GM23338 (cell line): ENCODE measurements around the gene ERN1. TPM values are rescaled to one million over a fixed set of nuclear protein-coding genes. Genes with fewer than 3 reads are reported as not detected.

Source experiments
- ATAC-seq: fragments of 200-7000 bp; cut with Tn5 transposase; 3 replicates; pipeline ENCODE4 v1.9.1; 2020
- DNase-seq: peaks from one replicate; pipeline ENCODE4 v3.0.0-alpha.2; 2015; ENCODE audit warnings: low spot score
- H2AFZ ChIP-seq: fragments of 200-600 bp; sonication (generic); 2 replicates; pipeline ENCODE4 v1.8.0; 2016; ENCODE audit warnings: antibody characterized with exemption, mild to moderate bottlenecking, moderate library complexity
- H3F3A ChIP-seq: fragments of 200-600 bp; sonication (generic); replicated peaks from 2 replicates; pipeline ENCODE4 v1.8.0; 2017; ENCODE audit warnings: antibody characterized with exemption, mixed run types, low read depth
- H3K27ac ChIP-seq: fragments of 200-600 bp; sonication (generic); 2 replicates; pipeline ENCODE4 v1.6.1; 2016; ENCODE audit warnings: low read depth
- H3K27me3 ChIP-seq: fragments of 200-600 bp; sonication (generic); 2 replicates; pipeline ENCODE4 v1.8.0; 2016; ENCODE audit warnings: mild to moderate bottlenecking, mixed run types, moderate library complexity; ENCODE audit not compliant: insufficient read depth
- H3K36me3 ChIP-seq: fragments of 200-600 bp; sonication (generic); 2 replicates; pipeline ENCODE4 v1.8.0; 2016; ENCODE audit warnings: mild to moderate bottlenecking; ENCODE audit not compliant: insufficient read depth
- H3K4me1 ChIP-seq: fragments of 200-600 bp; sonication (generic); 2 replicates; pipeline ENCODE4 v1.8.0; 2016; ENCODE audit warnings: mild to moderate bottlenecking, moderate library complexity; ENCODE audit not compliant: insufficient read depth
- H3K4me2 ChIP-seq: fragments of 200-600 bp; sonication (generic); 2 replicates; pipeline ENCODE4 v1.7.1; 2017; ENCODE audit warnings: mixed run types
- H3K4me3 ChIP-seq: fragments of 200-600 bp; sonication (generic); 2 replicates; pipeline ENCODE4 v1.6.1; 2016; ENCODE audit warnings: mixed run types
- H3K79me2 ChIP-seq: fragments of 200-600 bp; sonication (generic); replicated peaks from 2 replicates; pipeline ENCODE4 v1.8.0; 2017; ENCODE audit warnings: mild to moderate bottlenecking; ENCODE audit not compliant: insufficient read depth
- H3K9me2 ChIP-seq: fragments of 200-600 bp; sonication (generic); 2 replicates; pipeline ENCODE4 v1.8.0; 2017; ENCODE audit not compliant: insufficient read depth
- H4K20me1 ChIP-seq: fragments of 200-600 bp; sonication (generic); replicated peaks from 2 replicates; pipeline ENCODE4 v1.8.0; 2017; ENCODE audit warnings: mild to moderate bottlenecking; ENCODE audit not compliant: insufficient read depth
- H3K27ac Mint-ChIP-seq: 2 replicates; pipeline ENCODE4 v1.8.0; 2020; ENCODE audit warnings: inconsistent platforms, mild to moderate bottlenecking, moderate library complexity, mixed read lengths
- H3K27me3 Mint-ChIP-seq: 3 replicates; pipeline ENCODE4 v1.8.0; 2022; ENCODE audit warnings: low read depth, mild to moderate bottlenecking, moderate library complexity, mixed read lengths, inconsistent platforms; ENCODE audit not compliant: insufficient read depth, poor library complexity
- H3K36me3 Mint-ChIP-seq: 3 replicates; pipeline ENCODE4 v1.8.0; 2021; ENCODE audit warnings: low read depth, mild to moderate bottlenecking, inconsistent platforms, moderate library complexity, mixed read lengths
- H3K4me1 Mint-ChIP-seq: 3 replicates; pipeline ENCODE4 v1.8.0; 2020; ENCODE audit warnings: mild to moderate bottlenecking, inconsistent platforms, mixed read lengths
- H3K4me3 Mint-ChIP-seq: 3 replicates; pipeline ENCODE4 v1.8.0; 2021; ENCODE audit warnings: moderate library complexity, mild to moderate bottlenecking, inconsistent platforms, mixed read lengths
- H3K9me3 Mint-ChIP-seq: 3 replicates; pipeline ENCODE4 v1.8.0; 2020; ENCODE audit warnings: moderate library complexity, mild to moderate bottlenecking, inconsistent platforms, mixed read lengths
- EZH2 ChIP-seq: fragments of 200-600 bp; sonication (generic); IDR thresholded peaks from one replicate; pipeline ENCODE4 v1.8.0; 2017; ENCODE audit warnings: antibody characterized with exemption, mild to moderate bottlenecking, low read depth; ENCODE audit not compliant: unreplicated experiment
- EZH2phosphoT487 ChIP-seq: fragments of 200-600 bp; sonication (generic); IDR thresholded peaks from one replicate; pipeline ENCODE4 v1.8.1; 2018; ENCODE audit warnings: antibody characterized with exemption; ENCODE audit not compliant: unreplicated experiment
- NANOG ChIP-seq: IDR thresholded peaks from 2 replicates; pipeline ENCODE4 v1.6.1; 2016; ENCODE audit warnings: antibody characterized with exemption, borderline replicate concordance
- STAT1 ChIP-seq: IDR thresholded peaks from one replicate; pipeline ENCODE4 v1.6.1; 2016; ENCODE audit warnings: antibody characterized with exemption; ENCODE audit not compliant: unreplicated experiment
- ZNF114 ChIP-seq: fragments of 250-450 bp; sonication (Bioruptor Pico); IDR thresholded peaks from 2 replicates; pipeline ENCODE4 v1.5.0; 2020; ENCODE audit warnings: mild to moderate bottlenecking, moderate library complexity
- ZNF331 ChIP-seq: fragments of 250-450 bp; sonication (Bioruptor Pico); IDR thresholded peaks from 2 replicates; pipeline ENCODE4 v1.5.0; 2020; ENCODE audit warnings: low read depth, mild to moderate bottlenecking, moderate library complexity
- polyA plus RNA-seq: library from polyadenylated mRNA; unstranded; fragments of >200 nt; fragmentation: Nextera tagmentation; extraction: Ambion mirVana; gene quantifications from 2 replicates; pipeline ENCODE4 v1.2.1, GENCODE V29; 2016
- total RNA-seq: library from RNA; depleted of rRNA; stranded (reverse); fragments of >200 nt; shearing (Covaris generic); gene quantifications from 2 replicates; pipeline ENCODE4 v1.2.3, GENCODE V29; 2014
- TF ChIP-seq, protein P1 (sequence below): IDR thresholded peaks from one replicate; pipeline ENCODE4 v1.6.1; 2018; ENCODE audit warnings: antibody characterized with exemption; ENCODE audit not compliant: unreplicated experiment

Gene ERN1
- total and polyA plus RNA-seq, 2 experiments from 2014 or later: 5.9 to 7.5 TPM

DNA sequence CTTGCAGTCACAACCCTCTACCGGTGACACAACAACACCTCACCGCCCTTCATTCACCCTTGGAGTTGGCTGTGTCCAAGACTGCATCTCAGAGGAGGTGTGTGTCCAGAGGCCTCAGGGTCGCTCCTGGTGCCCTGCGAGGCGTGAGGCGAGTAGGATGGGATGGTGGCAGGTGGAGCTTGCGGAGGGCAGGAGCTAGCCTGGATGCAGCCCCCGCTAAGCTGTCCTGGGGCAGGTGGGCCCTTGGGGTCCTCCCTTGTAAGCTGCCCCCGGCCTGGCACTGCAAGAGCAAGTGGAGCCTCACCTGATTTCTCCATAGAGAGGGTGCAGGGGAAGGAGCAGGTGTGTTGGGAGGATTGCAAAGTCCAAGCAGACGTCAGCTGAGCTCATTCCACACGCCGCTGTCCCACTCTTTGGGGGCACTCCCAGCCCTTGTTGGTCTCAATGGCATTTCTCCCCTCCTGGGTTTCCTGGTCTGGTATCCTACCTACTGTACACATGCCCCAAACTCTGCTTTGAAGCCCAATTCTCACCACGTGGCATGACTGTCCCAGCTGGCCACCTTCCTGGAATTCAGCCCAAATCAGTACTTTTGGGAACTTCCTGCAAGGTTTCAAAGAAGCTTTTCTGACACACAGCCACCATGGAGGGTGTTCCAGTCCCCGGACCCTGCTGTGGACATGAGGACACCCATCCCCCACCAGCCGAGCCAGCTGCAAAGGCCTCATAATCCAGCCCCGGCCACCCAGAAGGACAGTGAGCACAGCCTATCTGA lies 91.4 kb downstream of the ERN1 start:
- no peaks in the 10 kb centered on the region for H3K36me3 ChIP-seq
- Mint-ChIP-seq H3K27me3 (peaks cover 4% of the 10 kb centered on the region), H3K27ac (no peak overlapping the region), H3K36me3 (no peaks in the 10 kb centered on the region), H3K4me1 (peaks cover 4% of the 10 kb centered on the region; the same call in 2 of the 3 replicates), H3K4me3 (no peak overlapping the region), H3K9me3 (no peaks in the 10 kb centered on the region)
- no peak overlapping the region for H2AFZ ChIP-seq
- TF ChIP-seq ZNF331 (no peak), EZH2 (no peak), EZH2phosphoT487 (no peak), ZNF114 (CRISPR knock-in tag) (no peak)
- H3K9me2 ChIP-seq: no peaks in the 10 kb centered on the region
- H3F3A ChIP-seq: no peaks in the 10 kb centered on the region
- no peak overlapping the region for H3K4me2 ChIP-seq
- DNase-seq (no peak), ATAC-seq (no peak)
- H4K20me1 ChIP-seq: no peaks in the 10 kb centered on the region; the same call in 1 of the 2 replicates
- no peak overlapping the region for H3K4me3 ChIP-seq
- H3K27me3 ChIP-seq: no peaks in the 10 kb centered on the region
- no peaks in the 10 kb centered on the region for H3K79me2 ChIP-seq
- H3K27ac ChIP-seq: no peak overlapping the region
- H3K4me1 ChIP-seq: no peaks in the 10 kb centered on the region

DNA sequence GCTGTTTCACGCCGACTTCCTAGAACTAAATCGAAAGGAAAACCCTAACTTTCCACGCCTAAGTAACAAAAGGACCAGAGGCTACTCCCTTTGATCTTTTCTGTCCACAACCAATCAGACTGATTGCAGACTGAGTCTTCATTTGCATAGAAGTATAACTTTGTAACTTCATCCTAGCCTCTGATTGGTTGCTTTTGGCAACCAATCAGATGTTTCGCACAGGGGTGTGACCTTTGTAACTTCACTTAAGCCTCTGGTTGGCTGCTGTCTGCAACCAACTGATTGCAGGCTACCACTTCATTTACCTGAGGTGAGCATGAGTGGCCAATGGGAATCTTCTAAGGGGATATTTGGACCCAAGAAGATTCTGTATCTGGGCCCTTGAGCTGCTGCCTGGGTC lies 92.1 kb downstream of the ERN1 start:
- DNase-seq (no peak), ATAC-seq (no peak)
- peaks cover 4% of the 10 kb centered on the region for H3K27me3 Mint-ChIP-seq
- no peak overlapping the region for H3K4me3 Mint-ChIP-seq
- Histone ChIP-seq H3K36me3 (no peaks in the 10 kb centered on the region), H3K4me2 (no peak overlapping the region), H4K20me1 (no peaks in the 10 kb centered on the region; the same call in 1 of the 2 replicates), H3K79me2 (no peaks in the 10 kb centered on the region), H2AFZ (no peak overlapping the region), H3K27me3 (no peaks in the 10 kb centered on the region), H3K9me2 (no peaks in the 10 kb centered on the region), H3K4me1 (no peaks in the 10 kb centered on the region), H3K27ac (no peak overlapping the region), H3K4me3 (no peak overlapping the region), H3F3A (no peaks in the 10 kb centered on the region)
- no peaks in the 10 kb centered on the region; the same call in 2 of the 3 replicates for H3K9me3 Mint-ChIP-seq
- H3K36me3 Mint-ChIP-seq: no peaks in the 10 kb centered on the region
- H3K4me1 Mint-ChIP-seq: peaks cover 4% of the 10 kb centered on the region; the same call in 2 of the 3 replicates
- TF ChIP-seq ZNF114 (CRISPR knock-in tag): no peak
- TF ChIP-seq, protein P1, sequence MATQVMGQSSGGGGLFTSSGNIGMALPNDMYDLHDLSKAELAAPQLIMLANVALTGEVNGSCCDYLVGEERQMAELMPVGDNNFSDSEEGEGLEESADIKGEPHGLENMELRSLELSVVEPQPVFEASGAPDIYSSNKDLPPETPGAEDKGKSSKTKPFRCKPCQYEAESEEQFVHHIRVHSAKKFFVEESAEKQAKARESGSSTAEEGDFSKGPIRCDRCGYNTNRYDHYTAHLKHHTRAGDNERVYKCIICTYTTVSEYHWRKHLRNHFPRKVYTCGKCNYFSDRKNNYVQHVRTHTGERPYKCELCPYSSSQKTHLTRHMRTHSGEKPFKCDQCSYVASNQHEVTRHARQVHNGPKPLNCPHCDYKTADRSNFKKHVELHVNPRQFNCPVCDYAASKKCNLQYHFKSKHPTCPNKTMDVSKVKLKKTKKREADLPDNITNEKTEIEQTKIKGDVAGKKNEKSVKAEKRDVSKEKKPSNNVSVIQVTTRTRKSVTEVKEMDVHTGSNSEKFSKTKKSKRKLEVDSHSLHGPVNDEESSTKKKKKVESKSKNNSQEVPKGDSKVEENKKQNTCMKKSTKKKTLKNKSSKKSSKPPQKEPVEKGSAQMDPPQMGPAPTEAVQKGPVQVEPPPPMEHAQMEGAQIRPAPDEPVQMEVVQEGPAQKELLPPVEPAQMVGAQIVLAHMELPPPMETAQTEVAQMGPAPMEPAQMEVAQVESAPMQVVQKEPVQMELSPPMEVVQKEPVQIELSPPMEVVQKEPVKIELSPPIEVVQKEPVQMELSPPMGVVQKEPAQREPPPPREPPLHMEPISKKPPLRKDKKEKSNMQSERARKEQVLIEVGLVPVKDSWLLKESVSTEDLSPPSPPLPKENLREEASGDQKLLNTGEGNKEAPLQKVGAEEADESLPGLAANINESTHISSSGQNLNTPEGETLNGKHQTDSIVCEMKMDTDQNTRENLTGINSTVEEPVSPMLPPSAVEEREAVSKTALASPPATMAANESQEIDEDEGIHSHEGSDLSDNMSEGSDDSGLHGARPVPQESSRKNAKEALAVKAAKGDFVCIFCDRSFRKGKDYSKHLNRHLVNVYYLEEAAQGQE: no peak
- no peak for TF ChIP-seq NANOG
- TF ChIP-seq STAT1: no peak
- no peak overlapping the region for H3K27ac Mint-ChIP-seq
